HG02623 (cell line): ENCODE results near the gene CEP131.
A peak's percentile ranks its signal among the peaks of the same experiment; 100 is the strongest.

Experiments used
- ATAC-seq: cut with Tn5 transposase; IDR thresholded peaks from one replicate; pipeline ENCODE4 v1.9.1; 2021; ENCODE audit warnings: moderate library complexity; ENCODE audit not compliant: unreplicated experiment

CEP131 gene

GRCh38 chr17:81239714-81240555 is 17.2 kb upstream of the CEP131 start:
- no peak for ATAC-seq

GRCh38 chr17:81238815-81239713 is 16.3 kb upstream of the CEP131 start, which contains the start of the genes NDUFAF8 and TEPSIN:
Gene NDUFAF8, plus strand, starts transcription at chr17:81239318. Its CDS starts 46 bp downstream, at chr17:81239364.
Gene TEPSIN, minus strand, starts transcription at chr17:81239055. Its CDS starts 22 bp downstream, at chr17:81239033.
- peak; percentile 90 for ATAC-seq

GRCh38 chr17:81238490-81238814 is 15.7 kb upstream of the CEP131 start:
- no peak for ATAC-seq

GRCh38 chr17:81237591-81238489 is 15.1 kb upstream of the CEP131 start:
- no peak for ATAC-seq

GRCh38 chr17:81236784-81237183 is 14.0 kb upstream of the CEP131 start:
- no peak for ATAC-seq

GRCh38 chr17:81235822-81236740 is 13.3 kb upstream of the CEP131 start:
- no peak for ATAC-seq

GRCh38 chr17:81234940-81235821 is 12.4 kb upstream of the CEP131 start:
- no peak for ATAC-seq

- ATAC-seq: no peak
Observed at GRCh38 chr17:81234506-81234855, 11.7 kb upstream of the CEP131 start.

GRCh38 chr17:81233811-81234505 is 11.2 kb upstream of the CEP131 start:
- no peak for ATAC-seq

- ATAC-seq: no peak
Observed at GRCh38 chr17:81233316-81233715, 10.6 kb upstream of the CEP131 start.

GRCh38 chr17:81232616-81233241 is 10.0 kb upstream of the CEP131 start:
- ATAC-seq: no peak

GRCh38 chr17:81231766-81232581 is 9.2 kb upstream of the CEP131 start:
- ATAC-seq: no peak

GRCh38 chr17:81231121-81231645 is 8.4 kb upstream of the CEP131 start:
- no peak for ATAC-seq

- ATAC-seq: no peak
Observed at GRCh38 chr17:81230043-81230820, 7.5 kb upstream of the CEP131 start.

GRCh38 chr17:81229666-81229920 is 6.8 kb upstream of the CEP131 start:
- ATAC-seq: no peak
